Type B pancreatic cell (in vitro differentiated cells): ENCODE measurements around the gene SCFD2. TPM values are rescaled to one million over a fixed set of nuclear protein-coding genes. Genes with fewer than 3 reads are reported as not detected.

Source experiments
- DNase-seq: peaks from one replicate; pipeline ENCODE4 v3.0.0; 2021; ENCODE audit warnings: mixed read lengths; ENCODE audit not compliant: unreplicated experiment; ENCODE audit errors: extremely low spot score
- H3K27ac Mint-ChIP-seq: 2 replicates; pipeline ENCODE4 v1.8.0; 2021; ENCODE audit warnings: mild to moderate bottlenecking, mixed read lengths
- H3K27me3 Mint-ChIP-seq: 2 replicates; pipeline ENCODE4 v1.8.0; 2021; ENCODE audit warnings: mixed read lengths
- H3K36me3 Mint-ChIP-seq: 2 replicates; pipeline ENCODE4 v1.8.0; 2021; ENCODE audit warnings: mixed read lengths
- H3K4me1 Mint-ChIP-seq: one replicate; pipeline ENCODE4 v1.8.0; 2021; ENCODE audit warnings: mixed read lengths; ENCODE audit not compliant: unreplicated experiment
- H3K4me3 Mint-ChIP-seq: 2 replicates; pipeline ENCODE4 v1.8.0; 2021; ENCODE audit warnings: mild to moderate bottlenecking, mixed read lengths
- H3K9me3 Mint-ChIP-seq: 2 replicates; pipeline ENCODE4 v1.8.0; 2021; ENCODE audit warnings: mixed read lengths
- total RNA-seq: library from RNA; stranded (reverse); gene quantifications from 2 replicates; pipeline ENCODE4 v1.2.1, GENCODE V29; 2021; ENCODE audit warnings: low replicate concordance
- TF ChIP-seq, protein P1 (sequence below): fragments of 200-600 bp; sonication (generic); conservative IDR thresholded peaks from 2 replicates; pipeline ENCODE4 v1.5.0; 2021; ENCODE audit warnings: antibody characterized with exemption, mild to moderate bottlenecking

The SCFD2 gene
- total RNA-seq, 1 donor from 2014 or later: 11.2 TPM

DNA sequence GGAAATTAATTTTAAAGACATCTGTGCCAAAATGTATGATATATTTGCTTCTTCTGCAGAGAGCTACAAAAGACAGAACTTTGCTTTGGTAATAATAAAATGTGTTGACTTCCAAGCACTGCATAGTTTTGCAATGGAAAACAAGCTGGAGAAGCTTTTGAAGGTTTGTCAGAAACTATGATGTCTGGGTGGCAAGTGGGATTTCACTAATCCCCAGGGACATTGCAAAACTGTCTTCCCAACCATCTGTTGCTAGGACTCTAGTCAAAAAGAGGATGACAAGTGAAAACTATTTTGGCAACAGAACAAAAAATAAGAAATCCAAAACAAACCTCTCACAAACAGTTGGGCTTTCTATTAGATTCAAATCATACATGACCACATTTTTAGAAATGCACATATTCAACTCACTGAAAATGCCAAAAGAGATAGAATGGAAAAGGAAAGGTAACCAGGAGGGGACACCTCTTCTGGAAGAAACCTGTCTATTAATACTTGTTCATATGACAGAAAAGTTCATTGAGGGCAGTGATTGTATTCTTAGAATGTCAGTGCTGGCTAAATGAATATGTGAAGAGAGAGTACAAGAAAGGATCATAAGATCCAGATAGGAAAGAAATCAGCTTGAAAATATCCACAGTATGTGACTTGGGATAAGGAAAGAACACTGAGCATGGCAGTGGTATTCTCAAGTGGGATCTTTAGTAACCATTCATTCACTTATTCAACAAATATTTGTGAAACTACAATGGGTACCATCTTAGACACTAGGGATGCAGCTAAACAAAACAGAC is 275.7 kb downstream of the SCFD2 start:
- no peak for DNase-seq
- no peaks in the 10 kb centered on the region for H3K4me1 Mint-ChIP-seq
- H3K36me3 Mint-ChIP-seq: no peaks in the 10 kb centered on the region
- no peak overlapping the region for H3K27ac Mint-ChIP-seq
- H3K4me3 Mint-ChIP-seq: no peak overlapping the region
- H3K27me3 Mint-ChIP-seq: no peaks in the 10 kb centered on the region
- H3K9me3 Mint-ChIP-seq: peaks cover 5% of the 10 kb centered on the region
- TF ChIP-seq, protein P1, sequence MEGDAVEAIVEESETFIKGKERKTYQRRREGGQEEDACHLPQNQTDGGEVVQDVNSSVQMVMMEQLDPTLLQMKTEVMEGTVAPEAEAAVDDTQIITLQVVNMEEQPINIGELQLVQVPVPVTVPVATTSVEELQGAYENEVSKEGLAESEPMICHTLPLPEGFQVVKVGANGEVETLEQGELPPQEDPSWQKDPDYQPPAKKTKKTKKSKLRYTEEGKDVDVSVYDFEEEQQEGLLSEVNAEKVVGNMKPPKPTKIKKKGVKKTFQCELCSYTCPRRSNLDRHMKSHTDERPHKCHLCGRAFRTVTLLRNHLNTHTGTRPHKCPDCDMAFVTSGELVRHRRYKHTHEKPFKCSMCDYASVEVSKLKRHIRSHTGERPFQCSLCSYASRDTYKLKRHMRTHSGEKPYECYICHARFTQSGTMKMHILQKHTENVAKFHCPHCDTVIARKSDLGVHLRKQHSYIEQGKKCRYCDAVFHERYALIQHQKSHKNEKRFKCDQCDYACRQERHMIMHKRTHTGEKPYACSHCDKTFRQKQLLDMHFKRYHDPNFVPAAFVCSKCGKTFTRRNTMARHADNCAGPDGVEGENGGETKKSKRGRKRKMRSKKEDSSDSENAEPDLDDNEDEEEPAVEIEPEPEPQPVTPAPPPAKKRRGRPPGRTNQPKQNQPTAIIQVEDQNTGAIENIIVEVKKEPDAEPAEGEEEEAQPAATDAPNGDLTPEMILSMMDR: no peak

DNA sequence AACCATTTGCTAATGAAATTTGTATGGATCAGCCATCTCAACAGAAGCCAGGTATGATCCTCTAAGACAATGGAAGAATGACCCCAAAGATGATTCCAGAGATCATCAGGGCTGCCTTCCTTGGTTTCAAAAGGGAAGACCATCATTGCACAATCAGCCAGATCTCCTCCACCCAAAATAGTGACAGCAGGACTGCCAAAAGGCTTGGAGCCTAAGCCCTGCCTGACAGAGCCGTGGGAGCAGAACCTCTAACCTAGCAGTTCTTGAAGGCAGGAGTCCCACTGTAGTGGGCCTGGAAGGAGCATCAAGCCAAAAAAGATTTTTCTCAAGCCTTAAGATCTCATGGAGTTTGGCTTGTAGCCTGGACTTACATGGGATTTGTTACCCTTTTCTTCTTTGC is 277.7 kb downstream of the SCFD2 start:
- H3K27me3 Mint-ChIP-seq: no peaks in the 10 kb centered on the region
- H3K4me3 Mint-ChIP-seq: no peak overlapping the region
- no peak for DNase-seq
- H3K36me3 Mint-ChIP-seq: peaks cover 8% of the 10 kb centered on the region
- TF ChIP-seq, protein P1: no peak
- H3K27ac Mint-ChIP-seq: no peak overlapping the region
- no peaks in the 10 kb centered on the region for H3K4me1 Mint-ChIP-seq
- H3K9me3 Mint-ChIP-seq: peaks cover 16% of the 10 kb centered on the region

DNA sequence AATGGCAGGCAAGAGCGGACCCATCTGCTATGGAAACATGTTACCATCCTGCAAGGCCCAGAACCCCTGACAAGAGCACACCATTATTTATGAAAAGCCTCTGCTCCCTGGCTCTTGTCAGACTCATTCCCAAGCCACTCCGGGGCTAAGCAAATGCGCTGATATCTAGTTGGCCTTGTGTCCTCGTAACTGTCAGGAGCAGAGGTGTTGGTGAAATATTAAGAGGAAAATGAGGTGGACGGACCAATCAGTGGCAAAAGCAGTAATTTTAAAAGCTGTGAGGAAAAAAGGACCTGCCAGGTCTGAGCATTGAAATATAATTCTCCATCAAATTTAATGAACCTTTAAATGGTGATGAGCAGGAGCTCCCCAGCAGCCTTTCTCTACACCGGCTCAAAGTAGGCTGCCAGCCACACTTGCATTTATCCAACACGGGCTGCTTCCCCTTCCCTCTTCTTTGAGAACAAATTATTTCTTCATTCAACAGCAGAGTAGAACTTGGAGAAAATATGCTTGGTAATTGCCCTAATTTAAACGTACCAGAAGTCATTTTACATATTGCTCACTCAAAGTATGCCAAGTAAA is 289.4 kb downstream of the SCFD2 start:
- TF ChIP-seq, protein P1: no peak
- Mint-ChIP-seq H3K27me3 (no peaks in the 10 kb centered on the region), H3K4me3 (no peak overlapping the region), H3K4me1 (peaks cover 5% of the 10 kb centered on the region), H3K9me3 (no peaks in the 10 kb centered on the region), H3K36me3 (no peaks in the 10 kb centered on the region), H3K27ac (no peak overlapping the region)
- DNase-seq: no peak

DNA sequence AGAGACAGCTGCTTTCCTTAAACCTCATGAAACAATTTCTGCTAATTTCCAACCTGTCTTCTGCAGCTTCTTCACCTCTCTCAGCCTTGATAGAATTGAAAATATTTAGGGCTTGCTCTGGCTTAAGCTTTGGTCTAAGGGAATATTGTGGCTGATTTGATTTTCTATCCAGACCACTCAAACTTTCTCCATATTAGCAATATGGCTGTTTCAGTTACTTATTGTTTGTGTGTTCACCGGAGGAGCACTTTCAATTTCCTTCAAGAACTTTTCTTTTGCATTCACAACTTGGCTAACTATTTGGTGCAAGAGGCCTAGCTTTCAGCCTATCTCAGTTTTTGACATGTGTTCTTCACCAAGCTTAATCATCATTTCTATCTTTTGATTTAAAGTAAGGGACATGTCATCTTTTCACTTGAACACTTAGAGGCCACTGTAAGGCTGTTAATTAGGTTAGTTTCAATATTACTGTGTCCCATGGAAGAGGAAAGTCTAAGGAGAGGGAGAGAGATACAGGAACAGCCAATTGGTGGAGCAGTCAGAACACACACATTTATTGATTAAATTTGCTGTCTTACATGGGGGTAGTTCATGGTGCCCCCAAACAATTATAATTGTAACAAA is 290.6 kb downstream of the SCFD2 start:
- Mint-ChIP-seq H3K4me3 (no peak overlapping the region), H3K9me3 (no peaks in the 10 kb centered on the region), H3K27me3 (no peaks in the 10 kb centered on the region), H3K27ac (no peak overlapping the region), H3K4me1 (peaks cover 5% of the 10 kb centered on the region), H3K36me3 (no peaks in the 10 kb centered on the region)
- no peak for DNase-seq
- TF ChIP-seq, protein P1: no peak

DNA sequence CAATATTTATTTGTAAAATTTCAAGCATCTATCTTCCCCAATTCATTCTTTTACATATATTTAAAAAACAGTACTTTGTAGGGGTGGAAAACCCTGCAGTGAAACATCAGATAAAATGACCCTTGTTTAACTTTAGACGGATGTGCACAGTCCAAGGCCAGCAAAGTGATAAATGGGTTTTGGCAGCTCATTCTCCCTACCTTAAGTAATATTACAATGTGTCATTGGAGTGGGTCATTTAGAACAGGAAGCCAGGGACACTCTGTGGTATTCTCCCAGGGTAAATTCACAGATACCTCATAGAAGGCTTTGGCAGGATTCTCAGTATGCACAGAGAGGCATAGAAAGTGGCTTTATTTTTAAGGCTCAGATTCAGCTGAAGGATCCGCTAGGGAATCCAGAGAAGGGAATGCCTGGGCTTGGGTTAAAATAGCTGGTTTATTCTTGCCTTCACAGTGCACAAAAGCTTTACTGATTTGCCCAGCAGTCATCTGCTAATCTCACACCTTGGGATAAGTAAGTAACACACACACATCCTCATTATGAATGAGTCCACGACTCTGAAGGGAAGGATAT is 297.0 kb downstream of the SCFD2 start:
- no peak overlapping the region for H3K4me3 Mint-ChIP-seq
- DNase-seq: no peak
- no peaks in the 10 kb centered on the region for H3K27me3 Mint-ChIP-seq
- H3K36me3 Mint-ChIP-seq: no peaks in the 10 kb centered on the region
- no peak overlapping the region for H3K27ac Mint-ChIP-seq
- no peaks in the 10 kb centered on the region for H3K4me1 Mint-ChIP-seq
- peaks cover 7% of the 10 kb centered on the region for H3K9me3 Mint-ChIP-seq
- TF ChIP-seq, protein P1: no peak
